GM23338 (cell line): ENCODE measurements around the gene PAM.

Experiments used
- CTCF ChIP-seq, 2 experiments: fragments of 200-600 bp in 1 of 2; sonication (generic) in 1 of 2; conservative IDR thresholded peaks; 2 replicates each; pipeline versions ENCODE4 v1.5.1 to v1.6.1; 2016 to 2017; ENCODE audit warnings: antibody characterized with exemption in 2 of 2, low read depth in 2 of 2, mild to moderate bottlenecking in 2 of 2, moderate library complexity in 1 of 2
- EZH2 ChIP-seq: fragments of 200-600 bp; sonication (generic); IDR thresholded peaks from one replicate; pipeline ENCODE4 v1.8.0; 2017; ENCODE audit warnings: antibody characterized with exemption, mild to moderate bottlenecking, low read depth; ENCODE audit not compliant: unreplicated experiment
- POLR2AphosphoS5 ChIP-seq: IDR thresholded peaks from 2 replicates; pipeline ENCODE4 v1.6.1; 2016; ENCODE audit warnings: antibody characterized with exemption, low read depth

- TF ChIP-seq CTCF (conservative IDR thresholded peaks at IDR 0.05; ENCODE audit: low read depth in 2 of 2) (no peak), EZH2 (no peak), POLR2AphosphoS5 (no peak)
These were observed 43.4 kb upstream of the PAM start for GRCh38 chr5:102711525-102712385.
